OCI-LY1 (cell line): ENCODE data around the gene PLXNA1.

Experiments used
- H2AFZ ChIP-seq: fragments of 200-600 bp; sonication (generic), shearing (Covaris generic); 2 replicates; pipeline ENCODE4 v1.6.0; 2014; ENCODE audit warnings: antibody characterized with exemption, mild to moderate bottlenecking, low read length
- H3F3A ChIP-seq: fragments of 200-600 bp; sonication (generic), shearing (Covaris generic); 2 replicates; pipeline ENCODE4 v1.6.0; 2014; ENCODE audit warnings: mild to moderate bottlenecking, antibody characterized with exemption, low read length, moderate library complexity; ENCODE audit not compliant: insufficient read depth
- H3K27ac ChIP-seq: fragments of 200-600 bp; sonication (generic); 2 replicates; pipeline ENCODE4 v1.5.1; 2014; ENCODE audit warnings: low read length, mixed run types, mild to moderate bottlenecking, low read depth; ENCODE audit not compliant: poor library complexity, severe bottlenecking
- H3K27me3 ChIP-seq: fragments of 200-600 bp; sonication (generic); 2 replicates; pipeline ENCODE4 v1.6.0; 2014; ENCODE audit warnings: antibody characterized with exemption, mild to moderate bottlenecking, low read length, moderate library complexity; ENCODE audit not compliant: insufficient read depth
- H3K36me3 ChIP-seq: fragments of 200-600 bp; sonication (generic); 2 replicates; pipeline ENCODE4 v1.6.1; 2014; ENCODE audit warnings: mild to moderate bottlenecking, antibody characterized with exemption, low read length, moderate library complexity, mixed read lengths; ENCODE audit not compliant: insufficient read depth
- H3K4me1 ChIP-seq: fragments of 200-600 bp; sonication (generic); 2 replicates; pipeline ENCODE4 v1.5.1; 2014; ENCODE audit warnings: mild to moderate bottlenecking, low read length, moderate library complexity; ENCODE audit not compliant: insufficient read depth, severe bottlenecking
- H3K4me2 ChIP-seq: fragments of 200-600 bp; sonication (generic), shearing (Covaris generic); 2 replicates; pipeline ENCODE4 v1.6.1; 2014; ENCODE audit warnings: low read length
- H3K4me3 ChIP-seq: fragments of 200-600 bp; sonication (generic); 2 replicates; pipeline ENCODE4 v1.5.1; 2014; ENCODE audit warnings: low read length, low read depth, mild to moderate bottlenecking, mixed read lengths; ENCODE audit not compliant: poor library complexity, severe bottlenecking
- H3K79me2 ChIP-seq: fragments of 200-600 bp; shearing (Covaris generic); 2 replicates; pipeline ENCODE4 v1.6.1; 2016; ENCODE audit warnings: mixed run types, low read length, mixed read lengths; ENCODE audit not compliant: insufficient read depth
- H3K9ac ChIP-seq: fragments of 200-600 bp; sonication (generic), shearing (Covaris generic); 2 replicates; pipeline ENCODE4 v1.6.1; 2014; ENCODE audit warnings: mild to moderate bottlenecking, low read length, mixed read lengths
- H3K9me2 ChIP-seq: fragments of 200-600 bp; sonication (generic), shearing (Covaris generic); 2 replicates; pipeline ENCODE4 v1.6.1; 2014; ENCODE audit warnings: low read depth, mild to moderate bottlenecking, low read length, mixed read lengths
- H3K9me3 ChIP-seq: fragments of 200-600 bp; shearing (Covaris generic); 2 replicates; pipeline ENCODE4 v1.6.1; 2014; ENCODE audit warnings: low read length, mixed read lengths
- H4K20me1 ChIP-seq: fragments of 200-600 bp; sonication (generic), shearing (Covaris generic); 2 replicates; pipeline ENCODE4 v1.6.0; 2016; ENCODE audit warnings: mild to moderate bottlenecking, low read length; ENCODE audit not compliant: insufficient read depth
- EZH2 ChIP-seq: fragments of 200-600 bp; sonication (generic), shearing (Covaris generic); IDR thresholded peaks from 2 replicates; pipeline ENCODE4 v1.8.0; 2017; ENCODE audit warnings: borderline replicate concordance, mixed run types, mild to moderate bottlenecking, antibody characterized with exemption, low read length, moderate library complexity, mixed read lengths
- TF ChIP-seq, protein P1 (sequence below): fragments of 200-600 bp; sonication (generic), shearing (Covaris generic); IDR thresholded peaks from 2 replicates; pipeline ENCODE4 v1.5.1; 2017; ENCODE audit warnings: mild to moderate bottlenecking, antibody characterized with exemption, low read length, moderate library complexity, mixed read lengths

The PLXNA1 gene

DNA sequence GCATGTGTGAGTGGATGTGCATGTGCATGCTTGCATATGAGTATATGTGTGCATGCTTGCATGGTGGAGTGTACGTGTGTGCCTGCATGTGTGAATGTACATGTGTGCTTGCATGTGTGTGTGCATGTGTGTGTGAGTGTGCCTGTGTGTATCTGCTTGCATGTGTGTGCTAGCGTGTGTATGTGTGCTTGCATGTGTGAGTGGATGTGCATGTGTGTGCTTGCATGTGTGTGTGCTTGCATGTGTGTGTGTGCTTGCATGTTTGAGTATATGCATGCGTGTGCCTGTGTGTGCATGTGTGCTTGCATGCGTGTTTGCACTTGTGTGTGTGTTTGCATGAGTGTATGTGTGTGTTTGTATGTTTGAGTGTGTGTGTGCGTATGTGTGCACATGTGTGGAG is 4.6 kb upstream of the PLXNA1 start:
- Histone ChIP-seq H3K9ac (no peak overlapping the region), H3K9me2 (no peaks in the 10 kb centered on the region), H3K4me1 (peaks cover 6% of the 10 kb centered on the region), H3K4me2 (no peak overlapping the region), H3K27me3 (no peaks in the 10 kb centered on the region; the same call in 1 of the 2 replicates), H3K4me3 (no peak overlapping the region), H3K79me2 (no peaks in the 10 kb centered on the region), H2AFZ (no peak overlapping the region), H4K20me1 (no peaks in the 10 kb centered on the region), H3F3A (no peaks in the 10 kb centered on the region), H3K36me3 (no peaks in the 10 kb centered on the region), H3K27ac (no peak overlapping the region), H3K9me3 (peaks cover 5% of the 10 kb centered on the region; the same call in 1 of the 2 replicates)
- TF ChIP-seq, protein P1, sequence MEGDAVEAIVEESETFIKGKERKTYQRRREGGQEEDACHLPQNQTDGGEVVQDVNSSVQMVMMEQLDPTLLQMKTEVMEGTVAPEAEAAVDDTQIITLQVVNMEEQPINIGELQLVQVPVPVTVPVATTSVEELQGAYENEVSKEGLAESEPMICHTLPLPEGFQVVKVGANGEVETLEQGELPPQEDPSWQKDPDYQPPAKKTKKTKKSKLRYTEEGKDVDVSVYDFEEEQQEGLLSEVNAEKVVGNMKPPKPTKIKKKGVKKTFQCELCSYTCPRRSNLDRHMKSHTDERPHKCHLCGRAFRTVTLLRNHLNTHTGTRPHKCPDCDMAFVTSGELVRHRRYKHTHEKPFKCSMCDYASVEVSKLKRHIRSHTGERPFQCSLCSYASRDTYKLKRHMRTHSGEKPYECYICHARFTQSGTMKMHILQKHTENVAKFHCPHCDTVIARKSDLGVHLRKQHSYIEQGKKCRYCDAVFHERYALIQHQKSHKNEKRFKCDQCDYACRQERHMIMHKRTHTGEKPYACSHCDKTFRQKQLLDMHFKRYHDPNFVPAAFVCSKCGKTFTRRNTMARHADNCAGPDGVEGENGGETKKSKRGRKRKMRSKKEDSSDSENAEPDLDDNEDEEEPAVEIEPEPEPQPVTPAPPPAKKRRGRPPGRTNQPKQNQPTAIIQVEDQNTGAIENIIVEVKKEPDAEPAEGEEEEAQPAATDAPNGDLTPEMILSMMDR, result no peak
- no peak for TF ChIP-seq EZH2

DNA sequence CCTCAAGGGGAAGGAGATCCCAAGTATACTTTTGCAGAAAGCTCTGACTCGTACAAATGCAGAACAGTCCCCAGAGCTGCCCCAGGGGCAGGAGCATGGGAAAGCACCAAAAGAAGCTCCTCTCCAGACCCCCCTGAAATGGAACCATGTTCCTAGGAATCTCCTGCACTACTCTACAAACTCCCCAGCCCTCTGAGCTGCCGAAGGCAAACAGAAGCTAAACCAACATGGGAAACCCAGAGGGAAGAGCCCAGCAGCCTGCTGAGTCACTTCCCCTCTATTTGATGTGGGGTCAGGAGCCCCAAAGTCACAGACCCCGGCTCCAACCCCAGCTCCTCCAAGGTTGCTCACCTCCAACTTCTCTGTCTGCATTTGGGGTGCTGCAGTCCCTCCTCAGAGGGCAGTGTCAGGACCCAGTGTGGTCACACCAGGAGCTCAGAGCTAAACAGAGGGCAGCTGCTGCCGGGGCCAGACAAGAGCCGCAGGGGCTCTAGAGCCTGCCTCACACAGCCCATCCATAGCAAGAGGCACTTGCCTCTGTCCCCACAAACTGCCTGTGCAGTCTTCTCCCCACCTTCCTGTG is 3.8 kb upstream of the PLXNA1 start:
- H3K79me2 ChIP-seq, result no peaks in the 10 kb centered on the region
- no peak overlapping the region for H3K9ac ChIP-seq
- no peak overlapping the region for H2AFZ ChIP-seq
- peaks cover 5% of the 10 kb centered on the region; the same call in 1 of the 2 replicates for H3K9me3 ChIP-seq
- H3F3A ChIP-seq, result no peaks in the 10 kb centered on the region
- no peak overlapping the region for H3K27ac ChIP-seq
- H3K36me3 ChIP-seq, result no peaks in the 10 kb centered on the region
- TF ChIP-seq, protein P1, result no peak
- TF ChIP-seq EZH2, result no peak
- H3K4me2 ChIP-seq, result no peak overlapping the region
- no peaks in the 10 kb centered on the region for H4K20me1 ChIP-seq
- H3K4me1 ChIP-seq, result peaks cover 12% of the 10 kb centered on the region
- no peak overlapping the region for H3K4me3 ChIP-seq
- no peaks in the 10 kb centered on the region for H3K9me2 ChIP-seq
- no peaks in the 10 kb centered on the region; the same call in 1 of the 2 replicates for H3K27me3 ChIP-seq

DNA sequence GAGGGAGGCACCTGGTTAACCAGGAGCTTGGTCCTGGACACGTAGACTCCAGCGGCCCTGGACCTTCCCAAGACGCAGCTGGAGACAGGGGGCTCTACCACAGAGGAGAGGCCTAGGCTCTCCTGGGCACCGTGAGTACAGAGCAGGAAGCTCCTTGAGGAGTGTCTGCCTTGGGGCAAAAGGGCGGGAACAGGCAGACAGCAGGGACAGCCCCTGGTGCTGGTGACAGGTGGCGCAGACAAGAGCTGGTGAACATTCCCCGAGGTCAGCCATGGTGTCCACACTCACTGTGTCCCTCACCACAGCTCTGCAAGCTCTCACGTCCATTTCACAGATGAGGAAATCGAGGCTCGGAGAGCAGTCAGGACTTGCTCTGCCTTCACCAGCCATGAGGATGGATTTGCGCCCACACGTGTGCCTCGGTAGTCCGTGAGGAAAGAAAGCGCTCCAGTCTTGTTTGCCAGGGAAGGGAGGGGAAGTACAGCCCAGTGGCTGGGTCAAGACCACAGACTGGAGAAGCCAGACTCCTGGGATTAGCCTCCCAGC is 2.6 kb upstream of the PLXNA1 start:
- no peaks in the 10 kb centered on the region for H3K9me2 ChIP-seq
- no peaks in the 10 kb centered on the region for H3K36me3 ChIP-seq
- no peaks in the 10 kb centered on the region for H4K20me1 ChIP-seq
- no peak overlapping the region for H2AFZ ChIP-seq
- peaks cover 13% of the 10 kb centered on the region for H3K4me1 ChIP-seq
- TF ChIP-seq EZH2, result no peak
- TF ChIP-seq, protein P1, result no peak
- no peak overlapping the region for H3K4me3 ChIP-seq
- H3K27me3 ChIP-seq, result no peaks in the 10 kb centered on the region; the same call in 1 of the 2 replicates
- no peaks in the 10 kb centered on the region for H3K79me2 ChIP-seq
- no peak overlapping the region for H3K9ac ChIP-seq
- H3K9me3 ChIP-seq, result no peaks in the 10 kb centered on the region
- no peaks in the 10 kb centered on the region for H3F3A ChIP-seq
- H3K27ac ChIP-seq, result no peak overlapping the region
- no peak overlapping the region for H3K4me2 ChIP-seq
